Tibial artery (tissue), 4 donors: ENCODE data around the gene AKT2.
A peak's percentile ranks its signal among the peaks of the same experiment; 100 is the strongest.

Experiments used
- DNase-seq, 2 donors: peaks; one replicate each; pipeline ENCODE4 v3.0.0-alpha.2; 2019
- H3K27ac ChIP-seq, 2 donors: fragments of 200-600 bp; sonication (generic) in 1 of 2; 1 replicate in 1 of 2; 2 replicates in 1 of 2; pipeline ENCODE4 v1.5.1; 2018 to 2019; ENCODE audit warnings: mild to moderate bottlenecking in 1 of 2
- H3K27me3 ChIP-seq, 2 donors: fragments of 200-600 bp; sonication (generic) in 1 of 2; one replicate each; pipeline versions ENCODE4 v1.5.1 to v1.6.0; 2016 to 2019
- H3K36me3 ChIP-seq, 3 donors: fragments of 200-600 bp; sonication (generic) in 2 of 3; one replicate each; pipeline ENCODE4 v1.5.1; 2016 to 2019; ENCODE audit warnings: mild to moderate bottlenecking in 2 of 3
- H3K4me1 ChIP-seq, 4 donors: fragments of 200-600 bp; sonication (generic) in 2 of 4; 1 replicate in 3 of 4; 2 replicates in 1 of 4; pipeline ENCODE4 v1.5.1; 2016 to 2019
- H3K4me3 ChIP-seq, 2 donors: fragments of 200-600 bp; sonication (generic) in 1 of 2; 1 replicate in 1 of 2; 2 replicates in 1 of 2; pipeline ENCODE4 v1.5.1; 2018 to 2019; ENCODE audit warnings: mild to moderate bottlenecking in 2 of 2
- H3K9me3 ChIP-seq, 3 donors: fragments of 200-600 bp; sonication (generic) in 1 of 3; one replicate each; pipeline ENCODE4 v1.5.1; 2016 to 2019
- intact Hi-C: fragments of 100-400 bp; cut with DNase I; formaldehyde crosslinking; loops from one replicate; pipeline ENCODE4 v1.15.0; 2023; ENCODE audit warnings: low total_unique reads
- TF ChIP-seq, protein P1 (sequence below), 2 experiments: fragments of 200-600 bp in 1 of 2; fragments of 450-650 bp in 1 of 2; IDR thresholded peaks; one replicate each; pipeline ENCODE4 v1.5.1; 2017 to 2019; ENCODE audit warnings: antibody characterized with exemption in 2 of 2, mild to moderate bottlenecking in 1 of 2, moderate library complexity in 1 of 2

AKT2 gene

DNA sequence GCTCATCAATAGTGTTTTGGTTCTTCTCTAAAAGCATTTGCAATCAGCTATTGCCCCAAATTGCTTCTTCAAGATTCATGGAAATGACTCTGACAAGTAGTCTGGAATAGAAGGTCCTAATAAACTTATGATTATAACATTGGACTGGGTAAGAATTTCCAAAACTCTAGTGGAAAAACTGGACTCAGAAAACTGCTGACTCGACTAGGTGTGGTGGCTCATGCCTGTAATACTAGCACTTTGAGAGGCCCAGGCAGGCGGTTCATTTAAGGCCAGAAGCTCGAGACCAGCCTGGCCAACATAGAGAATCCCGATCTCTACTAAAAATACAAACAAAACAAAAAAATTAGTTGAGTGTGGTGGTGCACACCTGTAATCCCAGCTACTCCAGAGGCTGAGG lies 15.5 kb upstream of the AKT2 start:
- DNase-seq = no peak
- Histone ChIP-seq H3K9me3 (no peaks in the 10 kb centered on the region), H3K4me1 (no peaks in the 10 kb centered on the region), H3K4me3 (no peak overlapping the region), H3K27me3 (no peaks in the 10 kb centered on the region), H3K36me3 (no peaks in the 10 kb centered on the region), H3K27ac (no peak overlapping the region)
- TF ChIP-seq, protein P1, sequence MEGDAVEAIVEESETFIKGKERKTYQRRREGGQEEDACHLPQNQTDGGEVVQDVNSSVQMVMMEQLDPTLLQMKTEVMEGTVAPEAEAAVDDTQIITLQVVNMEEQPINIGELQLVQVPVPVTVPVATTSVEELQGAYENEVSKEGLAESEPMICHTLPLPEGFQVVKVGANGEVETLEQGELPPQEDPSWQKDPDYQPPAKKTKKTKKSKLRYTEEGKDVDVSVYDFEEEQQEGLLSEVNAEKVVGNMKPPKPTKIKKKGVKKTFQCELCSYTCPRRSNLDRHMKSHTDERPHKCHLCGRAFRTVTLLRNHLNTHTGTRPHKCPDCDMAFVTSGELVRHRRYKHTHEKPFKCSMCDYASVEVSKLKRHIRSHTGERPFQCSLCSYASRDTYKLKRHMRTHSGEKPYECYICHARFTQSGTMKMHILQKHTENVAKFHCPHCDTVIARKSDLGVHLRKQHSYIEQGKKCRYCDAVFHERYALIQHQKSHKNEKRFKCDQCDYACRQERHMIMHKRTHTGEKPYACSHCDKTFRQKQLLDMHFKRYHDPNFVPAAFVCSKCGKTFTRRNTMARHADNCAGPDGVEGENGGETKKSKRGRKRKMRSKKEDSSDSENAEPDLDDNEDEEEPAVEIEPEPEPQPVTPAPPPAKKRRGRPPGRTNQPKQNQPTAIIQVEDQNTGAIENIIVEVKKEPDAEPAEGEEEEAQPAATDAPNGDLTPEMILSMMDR (IDR thresholded peaks at IDR 0.05) = no peak
- intact Hi-C loops = loop anchor here (10.0 kb wide), 1 partner anchor 144 kb away; the partner anchor contains the start of gene SERTAD3

- intact Hi-C loops = no loop called here
- Histone ChIP-seq H3K9me3 (no peaks in the 10 kb centered on the region), H3K36me3 (peaks cover 0 to 11% (median 0%) of the 10 kb centered on the region in 3 donors), H3K27ac (no peak overlapping the region), H3K4me1 (no peaks in the 10 kb centered on the region), H3K4me3 (no peak overlapping the region), H3K27me3 (no peaks in the 10 kb centered on the region)
- no peak for DNase-seq
- TF ChIP-seq, protein P1 (IDR thresholded peaks at IDR 0.05) = no peak
Measured at GRCh38 chr19:40298026-40298425, 12.9 kb upstream of the AKT2 start.

GRCh38 chr19:40294560-40294959 lies 9.4 kb upstream of the AKT2 start:
- DNase-seq = peak in 1 of 2 donors; percentile 12
- intact Hi-C loops = no loop called here
- Histone ChIP-seq H3K27ac (no peak overlapping the region), H3K36me3 (peaks cover 0 to 11% (median 0%) of the 10 kb centered on the region in 3 donors), H3K27me3 (no peaks in the 10 kb centered on the region), H3K4me1 (no peaks in the 10 kb centered on the region), H3K9me3 (no peaks in the 10 kb centered on the region), H3K4me3 (no peak overlapping the region)
- TF ChIP-seq, protein P1 (IDR thresholded peaks at IDR 0.05) = no peak

DNA sequence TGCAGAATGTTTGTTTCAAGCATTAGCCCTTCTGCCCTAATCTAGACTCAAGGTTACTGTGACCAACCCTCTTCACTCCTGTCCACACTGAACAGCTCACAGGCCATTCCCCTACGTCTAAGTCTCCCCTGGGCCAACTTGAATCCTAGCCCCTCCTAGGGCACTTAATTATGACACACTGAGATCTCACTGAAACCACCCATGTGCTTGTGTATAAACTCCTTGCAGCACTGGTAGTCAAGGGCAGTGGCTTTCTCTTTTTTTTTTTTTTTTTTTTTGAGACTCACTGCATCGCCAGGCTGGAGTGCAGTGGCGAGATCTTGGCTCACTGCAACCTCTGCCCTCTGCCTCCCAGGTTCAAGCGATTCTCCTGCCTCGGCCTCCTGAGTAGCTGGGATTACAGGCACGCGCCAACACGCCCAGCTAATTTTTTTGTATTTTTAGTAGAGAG lies 1.9 kb upstream of the AKT2 start:
- H3K4me1 ChIP-seq = peaks cover 0 to 32% (median 21%) of the 10 kb centered on the region in 4 donors
- H3K27ac ChIP-seq = peak overlapping the region in 1 of 2 donors; percentile 94
- H3K9me3 ChIP-seq = no peaks in the 10 kb centered on the region
- peaks cover 0 to 4% (median 0%) of the 10 kb centered on the region in 3 donors for H3K36me3 ChIP-seq
- H3K27me3 ChIP-seq = no peaks in the 10 kb centered on the region
- H3K4me3 ChIP-seq = no peak overlapping the region
- TF ChIP-seq, protein P1 (IDR thresholded peaks at IDR 0.05) = no peak
- no peak for DNase-seq
- intact Hi-C loops = no loop called here

DNA sequence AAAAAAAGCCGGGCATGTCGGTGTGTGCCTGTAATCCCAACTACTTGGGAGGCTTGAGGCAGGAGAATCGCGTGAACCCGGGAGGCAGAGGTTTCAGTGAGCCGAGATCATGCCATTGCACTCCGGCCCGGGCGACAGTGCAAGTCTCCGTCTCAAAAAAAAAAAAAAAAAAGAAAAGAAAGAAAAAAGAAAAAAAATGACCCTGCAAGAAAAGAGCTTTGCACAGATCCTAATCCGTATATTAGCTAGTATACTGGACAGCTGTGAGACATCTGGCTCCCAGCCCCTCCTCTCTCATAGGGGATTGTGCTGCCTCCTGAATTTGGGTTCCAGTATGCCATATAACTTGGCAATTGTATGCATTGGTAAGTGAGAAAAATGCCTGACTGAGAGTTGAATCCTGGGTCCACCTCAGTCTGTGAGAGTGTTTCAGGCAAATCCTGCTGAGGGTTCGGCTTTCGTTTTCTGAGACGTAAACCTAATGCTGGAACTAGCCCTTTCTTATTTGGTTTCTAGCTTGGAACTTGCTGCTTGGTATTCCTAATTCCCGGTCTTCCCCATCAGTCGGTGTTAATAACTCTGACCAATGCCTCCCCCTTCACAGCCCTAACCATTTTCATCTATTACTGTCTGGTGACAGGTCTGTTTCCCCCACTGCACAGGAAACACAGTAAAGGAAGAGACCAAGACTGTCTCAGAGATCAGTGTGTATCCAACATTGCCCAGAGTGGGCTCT lies 1.3 kb upstream of the AKT2 start:
- TF ChIP-seq, protein P1 (IDR thresholded peaks at IDR 0.05) = no peak
- Histone ChIP-seq H3K27me3 (no peaks in the 10 kb centered on the region), H3K4me1 (peaks cover 0 to 38% (median 24%) of the 10 kb centered on the region in 4 donors), H3K36me3 (peaks cover 0 to 7% (median 0%) of the 10 kb centered on the region in 3 donors), H3K4me3 (peak overlapping the region; percentile 73 to 81), H3K9me3 (no peaks in the 10 kb centered on the region), H3K27ac (peak overlapping the region; percentile 91 to 94)
- DNase-seq = no peak
- intact Hi-C loops = no loop called here
